ENCODE measurements around the gene ZP2. TPM values are rescaled to one million over a fixed set of nuclear protein-coding genes. Genes with fewer than 3 reads are reported as not detected.

ZP2 gene
- total RNA-seq, 4 donors from 2014 or later, result not detected

DNA sequence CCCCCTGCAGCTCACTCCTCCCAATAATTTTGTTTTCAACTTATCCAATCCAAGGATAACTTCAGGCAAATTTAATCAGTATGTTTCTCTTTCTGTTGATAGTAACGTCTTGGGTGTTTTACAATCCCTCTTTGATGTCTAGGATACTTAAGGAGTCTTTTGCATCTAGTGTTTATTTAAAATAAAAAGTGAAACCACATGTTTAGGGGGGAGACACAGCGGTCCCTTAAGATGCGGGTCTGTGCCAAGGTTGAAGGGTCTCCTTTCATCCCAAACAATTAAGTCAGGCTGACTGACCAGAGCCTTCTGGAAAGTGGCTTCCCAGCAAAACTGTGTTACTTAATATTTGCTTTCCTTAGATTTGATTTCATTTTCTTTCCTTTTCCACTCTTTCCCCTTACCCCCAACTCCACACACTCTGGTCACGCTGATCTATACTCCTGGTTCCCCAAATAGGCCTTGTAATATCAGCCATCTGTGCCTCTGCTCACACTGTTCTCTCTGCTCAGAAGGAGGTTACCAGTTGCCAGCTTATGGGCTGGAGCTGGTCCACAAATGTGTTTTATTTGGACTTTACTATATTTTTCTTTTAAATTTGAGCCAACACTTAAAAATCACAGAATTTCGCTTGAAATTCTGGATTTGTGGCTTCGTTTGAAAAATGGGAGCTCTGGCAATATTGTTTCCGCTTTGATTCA is 33.3 kb upstream of the ZP2 start:
- Histone ChIP-seq H3K4me3 (no peak overlapping the region), H3K4me1 (no peaks in the 10 kb centered on the region), H3K36me3 (no peaks in the 10 kb centered on the region), H3K27me3 (peaks cover 5% of the 10 kb centered on the region), H3K27ac (no peak overlapping the region), H3K9me3 (no peaks in the 10 kb centered on the region)
- ATAC-seq, result no peak
- TF ChIP-seq POLR2AphosphoS5 (IDR thresholded peaks at IDR 0.05), result no peak
- WGBS, 2 donors (ENCODE audit: low coverage in 1 of 2), result 50 to 53% methylated on average over 7 of the region's 7 CpGs

- TF ChIP-seq POLR2AphosphoS5 (IDR thresholded peaks at IDR 0.05) (no peak), CTCF (IDR thresholded peaks at IDR 0.05) (no peak), POLR2A (IDR thresholded peaks at IDR 0.05) (no peak), EP300 (IDR thresholded peaks at IDR 0.05) (no peak)
- H3K4me1 ChIP-seq, result no peaks in the 10 kb centered on the region
- peaks cover 5% of the 10 kb centered on the region for H3K27me3 ChIP-seq
- no peaks in the 10 kb centered on the region for H3K36me3 ChIP-seq
- no peaks in the 10 kb centered on the region for H3K9me3 ChIP-seq
- WGBS, 2 donors (ENCODE audit: low coverage in 1 of 2), result 14 to 28% methylated on average over 2 of the region's 2 CpGs
- H3K4me3 ChIP-seq, result no peak overlapping the region
- no peak for ATAC-seq
- no peak overlapping the region for H3K27ac ChIP-seq
Observed at GRCh38 chr16:21242756-21243155, 31.4 kb upstream of the ZP2 start.

DNA sequence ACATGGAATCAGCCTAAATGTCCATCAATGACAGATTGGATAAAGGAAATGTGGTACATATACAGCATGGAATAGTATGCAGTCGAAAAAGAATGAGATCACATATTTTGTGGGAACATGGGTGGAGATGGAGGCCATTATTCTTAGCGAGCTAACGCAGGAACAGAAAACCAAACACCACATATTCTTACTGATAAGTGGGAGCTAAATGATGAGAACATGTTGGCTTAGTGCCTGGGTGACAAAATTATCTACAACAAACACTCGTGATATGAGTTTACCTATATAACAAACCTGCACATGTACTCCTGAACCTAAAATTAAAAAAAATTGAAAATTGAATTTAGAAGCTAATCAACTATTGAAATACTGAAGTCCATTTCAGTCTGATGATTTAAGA is 28.3 kb upstream of the ZP2 start:
- Histone ChIP-seq H3K27ac (no peak overlapping the region), H3K4me1 (no peaks in the 10 kb centered on the region), H3K36me3 (no peaks in the 10 kb centered on the region), H3K9me3 (no peaks in the 10 kb centered on the region), H3K4me3 (no peak overlapping the region), H3K27me3 (peaks cover 9% of the 10 kb centered on the region)
- no peak for TF ChIP-seq POLR2AphosphoS5 (IDR thresholded peaks at IDR 0.05)
- no peak for TF ChIP-seq POLR2A (IDR thresholded peaks at IDR 0.05)
- no peak for TF ChIP-seq EP300 (IDR thresholded peaks at IDR 0.05)
- TF ChIP-seq CTCF (IDR thresholded peaks at IDR 0.05), result no peak
- no peak for ATAC-seq
- 59 to 78% methylated on average over 4 of the region's 4 CpGs for WGBS, 2 donors (ENCODE audit: low coverage in 1 of 2)

DNA sequence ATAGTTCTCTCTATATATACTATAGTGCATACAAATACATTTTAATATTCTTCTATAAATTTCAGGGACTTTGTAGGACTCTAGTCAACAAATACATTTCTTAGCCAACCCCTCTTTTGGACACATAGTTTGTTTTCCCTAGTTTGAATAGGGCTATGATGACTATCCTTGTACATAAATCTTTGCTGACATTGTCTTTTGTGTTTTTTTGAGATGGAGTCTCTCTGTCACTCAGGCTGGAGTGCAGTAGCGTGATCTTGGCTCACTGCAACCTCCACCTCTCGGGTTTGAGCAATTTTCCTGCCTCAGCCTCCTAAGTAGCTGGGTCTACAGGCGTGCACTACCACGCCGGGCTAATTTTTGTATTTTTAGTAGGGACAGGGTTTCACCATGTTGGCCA is 25.5 kb upstream of the ZP2 start:
- 63 to 95% methylated on average over 3 to 4 of the region's 5 CpGs for WGBS, 2 donors (ENCODE audit: low coverage in 1 of 2)
- no peaks in the 10 kb centered on the region for H3K9me3 ChIP-seq
- ATAC-seq, result no peak
- no peaks in the 10 kb centered on the region for H3K36me3 ChIP-seq
- TF ChIP-seq CTCF (IDR thresholded peaks at IDR 0.05) (no peak), POLR2A (IDR thresholded peaks at IDR 0.05) (no peak), POLR2AphosphoS5 (IDR thresholded peaks at IDR 0.05) (no peak), EP300 (IDR thresholded peaks at IDR 0.05) (no peak)
- H3K27me3 ChIP-seq, result peaks cover 9% of the 10 kb centered on the region
- no peak overlapping the region for H3K4me3 ChIP-seq
- no peak overlapping the region for H3K27ac ChIP-seq
- no peaks in the 10 kb centered on the region for H3K4me1 ChIP-seq

DNA sequence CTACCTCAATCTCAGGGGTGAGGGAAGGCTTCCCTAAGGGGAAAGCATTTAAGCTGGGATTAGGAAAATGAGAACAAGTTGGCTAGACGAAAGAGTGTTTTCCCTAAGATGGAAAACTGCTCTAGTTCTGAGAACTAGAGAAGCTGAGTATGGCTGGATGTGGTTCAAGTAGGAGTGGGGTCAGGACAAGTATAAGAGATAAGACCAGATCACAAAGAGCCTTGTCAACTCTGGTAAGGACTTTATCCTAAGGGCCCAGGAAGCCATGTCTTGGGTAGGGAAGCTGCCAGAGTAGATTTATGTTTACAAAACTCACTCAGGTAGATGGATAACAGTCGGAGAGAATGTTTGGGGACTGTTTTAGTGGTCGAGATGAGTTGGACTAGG is 23.8 kb upstream of the ZP2 start:
- 54 to 69% methylated on average over 2 to 3 of the region's 3 CpGs for WGBS, 2 donors (ENCODE audit: low coverage in 1 of 2)
- Histone ChIP-seq H3K27ac (no peak overlapping the region), H3K36me3 (no peaks in the 10 kb centered on the region), H3K4me3 (no peak overlapping the region), H3K27me3 (peaks cover 21% of the 10 kb centered on the region), H3K4me1 (no peaks in the 10 kb centered on the region), H3K9me3 (no peaks in the 10 kb centered on the region)
- no peak for TF ChIP-seq POLR2AphosphoS5 (IDR thresholded peaks at IDR 0.05)
- TF ChIP-seq EP300 (IDR thresholded peaks at IDR 0.05), result no peak
- no peak for TF ChIP-seq POLR2A (IDR thresholded peaks at IDR 0.05)
- TF ChIP-seq CTCF (IDR thresholded peaks at IDR 0.05), result no peak
- no peak for ATAC-seq

All from gastroesophageal sphincter (tissue), 4 donors.